ENCODE data around the gene AGK.
"Not testable (repeated sequence)": the region's sequence is repeated elsewhere in the genome, so short reads cannot be mapped to it uniquely, and the experiment has no call there.

AGK gene

DNA sequence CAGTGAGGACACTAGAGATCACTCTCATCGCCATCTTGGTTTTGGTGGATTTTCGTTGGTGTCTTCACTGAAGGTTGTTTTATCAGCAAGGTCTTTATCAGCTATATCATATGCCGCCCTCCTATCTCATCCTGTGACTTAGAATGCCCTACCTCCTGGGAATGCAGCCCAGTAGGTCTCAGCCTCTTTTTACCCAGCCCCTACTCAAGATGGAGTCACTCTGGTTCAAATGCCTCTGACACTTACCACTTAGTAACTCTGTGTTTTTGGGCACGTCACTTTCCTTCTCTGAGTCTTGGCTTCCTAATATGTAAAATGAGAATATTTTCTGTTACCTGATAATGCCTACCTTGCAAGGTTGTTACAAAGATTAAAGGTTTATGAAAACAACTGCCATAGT, 37.7 kb downstream of the AGK start:
- no peak for DNase-seq

DNA sequence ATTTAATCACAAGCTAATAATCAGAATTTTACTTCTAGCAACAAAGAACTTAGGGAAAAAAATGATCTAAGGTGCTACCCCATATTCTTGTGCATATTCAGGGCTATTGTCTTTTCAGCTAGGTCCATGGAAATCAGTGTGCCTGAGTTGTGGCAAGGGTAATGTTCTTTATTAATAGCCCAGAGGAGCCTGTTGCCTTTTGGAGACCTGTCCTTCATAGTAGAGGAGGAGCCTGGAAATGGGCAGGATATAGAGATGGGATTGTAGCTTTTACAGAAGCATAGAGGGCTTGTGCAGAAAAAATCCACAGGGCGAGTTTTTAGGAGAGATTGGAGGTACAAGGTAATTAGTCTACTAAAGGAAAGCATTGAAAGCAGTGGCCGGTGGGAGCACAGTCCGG, 38.9 kb downstream of the AGK start:
- DNase-seq, result no peak

DNA sequence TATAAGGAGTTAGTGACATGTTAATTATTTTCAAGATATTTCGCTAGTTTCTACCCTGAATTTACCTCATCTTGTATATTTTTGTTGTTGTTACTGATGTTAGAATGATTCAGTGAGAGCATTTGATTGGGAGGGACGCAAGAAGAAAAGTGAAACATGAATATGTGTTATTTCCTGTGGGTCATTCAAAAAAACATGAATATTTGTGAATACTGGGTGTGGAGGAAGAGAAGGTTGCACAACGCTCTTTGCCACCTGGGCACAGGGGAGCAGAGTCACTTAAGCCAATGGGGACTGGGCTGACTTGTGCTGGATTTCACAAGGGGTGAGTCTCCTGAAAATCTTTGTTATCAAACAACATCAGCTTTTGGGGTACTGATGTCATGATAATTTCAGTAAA, 39.5 kb downstream of the AGK start:
- DNase-seq, result no peak

DNA sequence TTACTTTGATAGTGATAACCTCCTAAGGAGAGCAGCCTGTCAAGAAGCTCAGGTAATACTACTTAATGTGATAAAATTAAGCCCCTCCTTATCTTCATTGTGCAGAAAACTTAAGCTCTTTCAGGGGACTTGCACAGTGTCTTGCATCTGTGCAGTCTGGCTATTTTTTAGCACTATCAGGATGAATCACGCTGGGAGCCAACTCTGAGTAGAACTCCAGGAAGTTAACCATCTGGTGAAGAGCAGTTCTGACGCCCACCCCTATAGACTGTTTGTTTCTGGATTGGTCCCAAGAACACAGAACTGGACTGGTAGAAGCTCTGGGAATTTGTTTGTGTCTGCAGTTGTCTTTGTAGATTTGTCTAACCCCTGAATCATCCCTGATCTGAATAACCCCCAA, 41.9 kb downstream of the AGK start:
- peak; percentile 66 for DNase-seq

DNA sequence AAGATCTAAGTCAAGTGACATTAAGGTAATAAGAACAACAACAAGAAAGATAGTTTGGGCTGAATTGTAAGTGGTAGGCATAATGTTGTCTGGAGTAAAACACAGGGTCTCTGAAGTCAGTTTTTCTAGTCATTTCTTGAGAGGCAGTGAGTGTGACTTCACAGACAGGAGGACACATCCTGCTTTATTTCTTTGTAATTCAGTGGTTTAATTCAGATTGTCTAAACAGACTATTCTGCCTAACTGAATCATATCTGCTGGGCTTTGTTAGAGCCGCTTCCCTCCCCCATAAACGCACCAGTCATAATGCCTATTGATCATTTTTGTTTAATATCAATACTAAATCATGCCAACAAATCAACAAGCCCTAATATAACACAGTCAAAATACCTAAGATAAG, 46.8 kb downstream of the AGK start:
- DNase-seq, result no peak

DNA sequence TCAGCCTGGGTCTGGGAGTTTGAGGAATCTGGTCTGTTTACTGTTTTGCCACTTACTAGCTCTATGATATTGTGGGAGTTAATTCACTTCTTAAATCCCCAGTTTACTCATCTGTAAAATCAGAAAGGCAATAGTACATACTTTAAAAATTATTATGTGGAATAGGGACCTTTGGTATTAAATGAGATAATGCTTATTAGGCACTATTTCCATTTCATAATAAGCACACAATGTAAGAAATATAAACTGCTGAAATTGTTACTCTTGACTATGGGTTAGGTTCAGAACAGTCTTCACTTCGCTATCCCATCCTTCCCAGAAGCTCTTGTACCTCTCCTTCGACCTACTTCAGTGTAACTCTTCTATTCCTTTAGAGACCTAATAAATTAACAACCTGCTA, 47.2 kb downstream of the AGK start:
- DNase-seq, result no peak

DNA sequence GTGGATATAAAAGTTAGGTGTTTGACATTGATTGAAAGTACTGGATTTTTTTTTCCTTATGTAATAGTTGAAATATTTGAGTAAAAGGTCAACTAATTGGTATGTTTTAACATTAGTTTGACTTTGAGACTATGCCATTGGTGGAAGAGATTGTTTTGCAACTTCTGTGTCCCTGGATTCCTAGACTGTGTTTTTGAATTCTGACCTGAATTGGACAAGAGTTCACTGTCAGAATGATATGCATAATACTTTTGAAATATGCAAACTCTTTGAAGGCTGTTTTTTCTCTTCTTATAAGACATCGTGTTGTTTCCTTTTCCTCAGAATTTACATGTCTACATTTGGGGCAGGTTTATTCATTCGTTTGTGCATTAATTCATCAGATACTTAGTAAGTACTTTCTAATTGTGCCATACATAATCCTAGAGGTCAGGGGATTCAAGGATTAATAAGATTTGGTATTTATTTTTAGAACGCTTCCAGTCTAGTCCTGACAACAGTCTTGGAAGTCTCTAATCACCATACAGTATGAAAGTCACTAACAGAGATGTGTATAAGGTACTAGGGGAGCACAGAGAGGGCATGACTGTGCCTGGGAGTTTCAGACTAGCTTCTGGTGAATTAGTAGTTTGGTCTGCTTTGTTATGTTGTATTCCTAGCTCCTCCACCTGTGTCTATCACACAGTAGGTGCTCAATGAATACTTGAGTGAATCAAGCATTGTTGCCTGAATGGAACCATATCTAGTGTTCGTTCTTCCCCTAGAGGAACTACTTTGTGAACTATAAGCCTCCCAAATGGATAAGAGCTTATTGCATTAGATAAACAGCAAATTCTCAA, 49.2 kb downstream of the AGK start:
- DNase-seq, result no peak

DNA sequence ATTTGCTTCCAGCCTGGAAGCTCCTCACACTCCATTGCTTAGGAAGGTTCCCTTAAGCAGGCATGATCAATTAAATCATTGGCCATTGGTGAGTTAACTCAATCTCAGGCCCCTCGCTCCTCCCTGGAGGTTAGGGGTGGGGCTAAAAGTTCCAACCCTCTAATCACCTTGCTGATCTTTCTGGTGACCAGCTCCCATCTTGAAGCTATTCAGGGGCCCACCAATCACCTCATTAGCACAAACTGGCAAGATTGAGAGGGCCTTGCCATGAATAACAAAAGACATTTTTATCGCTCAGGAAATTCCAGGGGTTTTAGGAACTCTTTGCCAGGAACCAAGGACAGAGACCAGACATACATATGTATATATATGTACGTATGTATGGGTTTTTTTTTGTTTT, 58.4 kb downstream of the AGK start:
- no peak for DNase-seq

DNA sequence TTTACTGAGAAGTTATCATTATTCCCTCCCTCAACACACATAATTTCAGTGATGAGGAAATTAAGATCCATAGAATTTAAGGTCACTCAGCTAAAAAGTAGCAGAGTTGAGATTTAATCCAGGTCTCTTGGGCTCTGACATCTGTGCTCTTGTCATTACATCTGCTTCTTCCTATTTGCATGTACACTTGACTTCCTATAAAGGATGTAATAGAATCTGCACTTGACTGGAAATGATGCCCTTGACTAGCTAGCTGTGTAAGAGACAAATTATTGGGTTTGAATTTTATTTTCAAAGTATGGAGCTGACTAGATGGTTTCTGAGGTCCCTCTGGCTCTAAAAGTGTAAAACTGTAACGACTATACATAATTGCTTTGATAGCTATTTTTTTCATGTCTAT, 59.5 kb downstream of the AGK start:
- no peak for DNase-seq

DNA sequence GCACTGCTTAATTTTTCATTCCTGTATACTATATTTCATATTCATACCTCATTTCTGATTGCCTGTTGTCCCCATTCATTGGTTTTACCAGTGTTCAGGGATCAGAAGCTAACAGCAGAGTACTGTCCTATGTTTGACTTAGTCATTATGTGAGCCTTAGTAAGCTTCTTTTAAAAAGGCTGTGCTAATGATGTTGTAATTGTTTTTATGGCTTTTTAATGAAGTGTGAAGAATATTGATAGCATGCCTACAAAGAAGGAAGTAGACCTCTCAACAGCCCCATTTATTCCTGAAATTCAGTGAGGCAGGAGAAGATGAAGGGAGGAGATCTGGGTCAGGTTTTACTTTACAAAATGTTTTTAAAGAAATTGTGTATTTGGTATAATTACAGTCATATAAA, 61.7 kb downstream of the AGK start:
- no peak for DNase-seq

DNA sequence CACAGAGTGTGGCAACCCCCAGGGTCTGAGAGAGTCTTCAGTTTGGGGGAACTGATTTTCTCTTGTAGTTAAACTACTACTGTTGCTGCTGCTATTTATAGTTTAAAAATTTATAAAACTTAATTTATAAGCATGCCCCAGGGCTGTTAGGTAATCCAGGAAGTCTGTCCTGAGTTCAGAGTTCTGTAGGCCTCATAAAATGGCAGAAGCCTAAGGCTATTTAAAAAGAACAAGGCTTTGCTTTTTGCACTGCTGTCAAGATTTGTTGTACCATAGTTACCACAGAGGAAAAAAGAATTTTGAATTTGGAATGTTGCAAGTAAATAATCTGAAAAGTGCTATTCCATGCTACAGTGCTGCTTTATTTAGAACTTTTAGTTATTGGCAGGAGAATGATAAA, 66.1 kb downstream of the AGK start:
- no peak for DNase-seq

DNA sequence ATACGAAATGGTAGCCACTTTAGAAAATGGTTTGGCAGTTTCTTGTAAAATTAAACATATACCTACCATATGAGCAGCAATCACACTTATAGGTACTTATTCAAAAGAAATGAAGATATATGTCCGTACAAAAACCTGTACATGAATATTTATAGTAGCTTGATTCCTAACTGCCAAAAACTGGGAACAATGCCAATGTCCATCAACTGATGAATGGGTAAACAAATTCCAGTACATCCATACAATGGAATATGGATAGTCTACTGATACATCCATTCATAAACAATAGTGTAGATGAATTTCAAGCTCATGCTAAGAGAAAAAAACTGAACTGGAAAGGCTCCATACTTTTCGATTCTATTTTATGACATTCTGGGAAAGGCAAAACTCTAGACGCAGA, 68.5 kb downstream of the AGK start:
- DNase-seq, result no peak

DNA sequence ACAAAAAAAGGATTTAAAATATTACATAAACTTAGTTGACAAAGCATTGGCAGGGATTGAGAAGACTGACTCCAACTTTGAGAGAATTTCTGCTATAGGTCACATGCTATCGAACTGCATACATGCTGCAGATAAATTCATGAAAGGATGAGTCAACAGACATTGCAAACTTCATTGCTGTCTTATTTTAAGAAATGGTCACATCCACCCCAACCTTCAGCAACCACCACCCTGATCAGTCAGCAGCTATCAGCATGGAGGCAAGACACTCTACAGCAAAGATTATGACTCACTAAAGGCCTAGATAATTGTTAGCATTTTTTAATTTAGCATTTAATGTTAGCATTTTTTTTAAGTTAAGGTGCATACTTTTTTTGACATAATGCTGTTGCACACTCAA, 73.6 kb downstream of the AGK start:
- no peak for DNase-seq

DNA sequence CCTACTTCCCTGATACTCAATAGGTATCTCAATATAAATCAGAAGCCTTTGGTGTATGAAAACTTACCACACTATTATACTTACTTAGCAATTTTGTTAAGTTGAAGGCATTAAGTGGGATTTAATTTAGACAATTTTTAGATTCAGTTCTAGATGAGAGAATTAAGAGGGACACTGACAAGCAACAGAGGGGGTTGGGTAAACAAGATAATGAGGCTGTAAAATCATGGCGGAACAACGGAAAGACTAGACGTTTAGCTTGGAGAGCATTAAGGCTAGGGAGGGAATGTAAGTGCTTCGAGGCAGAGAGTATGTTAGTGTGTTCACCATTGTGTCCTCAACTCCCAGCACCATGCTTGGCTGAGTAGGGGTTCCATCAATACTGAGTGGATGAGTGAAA, 79.4 kb downstream of the AGK start:
- no peak for DNase-seq

DNA sequence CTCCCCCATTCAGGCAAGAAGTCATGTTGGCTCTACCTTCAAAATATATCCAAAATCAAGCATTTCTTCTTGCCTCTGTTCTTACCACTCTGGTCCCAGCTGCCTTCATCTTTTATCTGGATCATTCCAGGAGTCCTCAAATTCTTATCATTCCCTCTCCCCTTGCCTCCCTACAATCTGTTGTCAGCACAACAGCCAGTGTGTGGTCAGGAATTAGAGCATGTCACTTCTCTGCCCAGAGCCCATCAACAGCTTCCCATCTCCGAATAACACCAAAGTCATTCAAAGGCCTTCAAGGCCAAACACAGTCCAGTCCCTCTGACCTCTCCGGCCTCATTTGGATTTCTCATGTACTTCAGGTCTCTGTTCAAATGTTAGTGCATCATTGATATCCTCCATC, 80.3 kb downstream of the AGK start:
- no peak for DNase-seq

DNA sequence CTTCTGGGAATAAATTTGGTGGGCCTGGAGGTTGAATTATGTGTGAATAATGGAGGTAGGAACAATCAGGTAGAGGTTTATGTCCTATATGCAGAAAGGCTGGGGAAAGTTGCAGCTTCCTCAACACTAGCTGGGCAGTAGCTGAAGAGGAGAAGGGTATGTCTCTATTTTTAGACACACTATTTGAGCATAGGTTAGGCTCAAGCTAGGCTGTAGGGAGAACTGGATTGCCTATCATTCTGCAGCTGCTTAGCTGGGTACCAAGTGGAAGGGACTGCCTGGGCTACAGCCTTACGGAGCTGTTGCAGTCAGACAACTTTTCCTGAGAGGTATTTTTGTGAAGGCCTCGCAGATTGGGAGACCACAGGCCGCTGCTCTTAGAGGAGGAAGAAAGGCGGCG, 82.9 kb downstream of the AGK start:
- no peak for DNase-seq

DNA sequence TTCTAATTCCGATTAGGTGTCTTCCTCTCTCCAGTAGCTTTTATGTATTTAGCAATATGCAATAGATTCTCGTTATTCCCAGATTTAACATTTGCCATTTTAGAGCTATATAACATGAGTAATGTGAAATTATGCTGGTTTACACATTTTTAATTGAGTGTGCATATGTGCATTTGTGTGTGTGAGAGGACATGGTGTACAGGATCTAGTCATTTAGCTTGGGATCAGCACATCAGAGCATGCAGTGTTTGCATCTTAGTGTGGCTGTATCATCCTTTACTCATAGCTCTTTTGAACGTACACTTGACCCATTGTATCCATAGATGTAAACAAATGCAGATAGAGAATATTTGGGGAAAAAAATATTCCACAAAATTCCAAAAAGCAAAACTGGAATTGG, 84.8 kb downstream of the AGK start:
- DNase-seq, result no peak

DNA sequence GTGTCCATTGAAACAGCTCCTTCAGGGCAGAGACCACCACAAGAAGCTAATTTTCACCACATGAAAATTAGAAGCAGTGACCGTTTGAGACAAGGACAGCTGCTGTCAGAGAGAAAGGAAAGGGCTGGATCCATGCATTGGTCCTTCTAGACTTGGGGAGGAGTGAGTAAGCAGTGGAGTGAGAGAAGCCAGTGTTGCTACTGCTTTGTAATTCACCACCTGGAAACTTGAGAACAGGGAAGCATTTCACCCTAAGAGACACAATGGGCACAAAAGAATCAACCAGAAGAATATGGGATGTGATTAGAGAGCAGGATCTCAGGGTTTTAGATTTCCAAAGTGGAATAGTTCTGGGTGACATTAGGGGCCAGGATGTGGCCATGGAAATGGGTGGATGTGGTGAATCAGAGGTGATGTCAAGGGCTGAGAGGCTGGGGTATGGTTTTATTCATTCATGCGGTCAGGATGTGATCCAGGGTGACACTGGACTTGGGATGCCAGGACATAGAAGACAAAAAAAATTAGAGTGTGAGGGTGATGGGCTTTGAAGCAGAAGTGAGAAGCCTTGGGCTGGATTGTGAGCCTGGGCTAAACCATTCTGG, 89.1 kb downstream of the AGK start:
- no peak for DNase-seq

DNA sequence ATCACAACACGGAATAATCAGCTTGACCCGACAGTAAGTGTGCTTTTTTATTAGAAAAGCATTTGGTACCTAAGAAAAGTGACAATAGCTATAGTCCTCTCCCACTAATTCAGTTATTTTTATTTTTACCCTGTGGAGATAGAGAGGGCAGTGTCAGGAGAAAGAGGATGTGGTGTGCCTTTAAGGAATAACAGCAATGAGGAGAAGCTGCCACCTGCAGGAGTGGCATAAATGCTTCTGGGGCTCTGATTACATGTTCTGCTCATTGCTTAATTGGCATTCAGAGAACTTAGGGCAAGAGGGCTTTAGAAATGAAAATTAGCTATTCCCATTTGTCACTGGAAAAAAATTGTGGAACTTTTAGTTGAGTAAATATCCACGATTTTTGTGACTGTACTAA, 90.7 kb downstream of the AGK start:
- DNase-seq, result no peak

DNA sequence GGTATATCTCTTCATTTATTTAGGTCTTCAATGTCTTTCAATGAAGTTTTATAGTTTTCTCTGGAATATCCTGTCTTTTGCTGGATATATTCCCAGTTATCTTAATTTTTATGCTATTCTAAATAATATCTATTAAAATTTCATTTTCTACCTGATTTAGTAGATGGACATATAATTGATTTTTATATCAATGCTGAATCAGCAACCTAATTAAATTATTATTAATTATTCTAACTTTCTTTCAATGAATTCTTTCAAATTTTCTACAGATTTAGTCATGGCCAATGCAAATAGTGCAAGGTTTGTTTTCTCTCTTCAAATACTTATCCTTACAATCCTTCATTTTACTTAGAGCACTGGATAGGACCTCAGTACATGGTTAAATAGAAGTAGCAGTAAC, 94.0 kb downstream of the AGK start:
- no peak for DNase-seq

DNA sequence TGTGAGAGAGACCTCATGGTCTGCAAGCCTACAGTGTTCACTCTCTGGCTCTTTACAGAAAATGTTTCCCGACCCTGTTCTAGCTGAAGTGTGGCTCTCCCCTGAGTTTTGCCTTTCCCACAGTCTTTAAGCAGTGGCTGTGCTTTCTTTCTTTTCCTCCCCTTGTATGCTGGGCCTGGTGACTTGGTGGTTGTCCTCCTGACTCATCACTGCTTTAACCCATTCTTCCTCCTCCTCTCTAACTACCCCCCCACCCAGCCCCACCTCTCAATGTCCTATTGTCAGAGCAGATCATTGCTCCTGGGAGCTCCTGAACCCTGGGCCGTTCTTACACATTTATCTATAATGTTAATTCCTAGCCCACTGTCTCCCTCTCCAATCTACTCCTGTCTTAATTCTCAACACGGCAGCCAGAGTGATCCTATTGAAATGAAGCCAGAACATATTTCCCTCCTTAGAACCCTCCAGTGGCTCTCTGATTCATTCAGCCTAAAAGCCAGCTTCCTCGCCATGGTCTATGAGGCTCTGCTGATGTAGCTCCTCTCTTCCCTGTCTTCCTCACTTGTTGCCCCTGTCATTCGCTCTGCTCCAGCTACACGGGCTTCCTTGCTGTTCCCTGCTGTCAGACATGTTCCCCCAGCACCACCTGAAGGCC, 95.7 kb downstream of the AGK start:
- DNase-seq, result no peak

DNA sequence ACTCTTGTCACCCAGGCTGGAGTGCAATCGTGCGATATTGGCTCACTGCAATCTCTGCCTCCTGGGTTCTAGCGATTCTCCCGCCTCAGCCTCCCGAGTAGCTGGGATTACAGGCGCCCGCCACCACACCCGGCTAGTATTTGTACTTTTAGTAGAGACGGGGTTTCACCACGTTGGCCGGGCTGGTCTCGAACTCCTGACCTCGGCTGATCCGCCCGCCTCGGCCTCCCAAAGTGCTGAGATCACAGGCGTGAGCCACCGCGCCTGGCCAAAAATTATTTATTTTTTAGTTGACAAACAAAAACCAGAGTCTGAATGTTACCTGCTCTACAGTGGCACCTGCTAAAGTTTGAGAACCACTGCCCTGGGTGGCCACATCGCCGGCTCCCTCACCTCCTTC, 96.5 kb downstream of the AGK start:
- not testable (repeated sequence) for DNase-seq

DNA sequence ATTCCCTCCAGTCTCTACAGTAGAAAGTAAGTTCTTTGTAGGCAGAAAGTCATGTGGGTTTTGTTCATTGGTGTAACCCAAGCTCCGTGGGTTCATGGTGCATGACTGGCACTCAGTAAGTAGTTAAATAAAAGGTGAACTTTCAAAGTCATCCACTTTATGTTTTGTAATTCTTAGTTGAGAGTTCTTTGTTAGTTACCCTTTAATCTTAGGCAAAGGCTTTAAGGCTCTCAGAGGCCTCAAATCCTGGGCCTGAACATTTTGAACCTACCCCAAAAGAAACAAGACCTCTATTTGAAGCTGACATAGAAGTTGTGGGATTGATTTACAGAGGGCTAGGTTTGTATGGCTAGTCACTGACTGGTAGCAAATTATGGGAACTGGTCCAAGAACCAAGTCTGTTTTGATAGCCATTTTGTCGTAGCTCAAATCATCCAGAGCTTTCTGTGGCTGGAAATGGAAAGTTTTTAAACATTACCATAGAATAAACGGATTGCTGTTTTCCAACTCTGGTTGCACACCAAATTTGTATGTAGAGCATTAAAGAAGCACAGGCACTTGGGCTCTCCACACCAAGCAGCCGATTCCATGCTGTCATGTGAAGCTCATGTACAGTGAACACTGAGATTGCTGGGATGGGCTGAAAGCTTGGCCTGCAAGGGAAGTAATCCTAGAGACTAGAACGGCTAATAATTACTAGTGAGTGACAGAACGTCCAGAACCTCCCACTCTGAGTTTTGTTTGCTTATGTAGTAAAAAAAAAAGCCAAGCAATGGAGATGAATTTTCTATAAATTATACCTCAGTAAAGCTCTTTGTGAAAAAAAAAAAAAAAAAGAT, 97.3 kb downstream of the AGK start:
- DNase-seq, result no peak

Measured in hematopoietic multipotent progenitor cell treated with erythropoietin and hydrocortisone succinate and interleukin-3 and kit ligand, for 6 days (in vitro differentiated cells).